Lower leg skin (tissue), 4 donors: ENCODE results near the gene SMIM29. TPM values are rescaled to one million over a fixed set of nuclear protein-coding genes. Genes with fewer than 3 reads are reported as not detected.

ENCODE experiments used
- DNase-seq, 2 donors: peaks; one replicate each; pipeline ENCODE4 v3.0.0-alpha.2; 2019; ENCODE audit warnings: low spot score in 2 of 2
- H3K4me3 ChIP-seq: fragments of 200-600 bp; sonication (generic); 2 replicates; pipeline ENCODE4 v1.5.1; 2017; ENCODE audit warnings: mild to moderate bottlenecking, low read depth; ENCODE audit not compliant: poor library complexity, severe bottlenecking
- CTCF ChIP-seq, 3 donors: fragments of 450-650 bp; IDR thresholded peaks; one replicate each; pipeline ENCODE4 v1.5.1; 2016; ENCODE audit warnings: antibody characterized with exemption in 3 of 3, mild to moderate bottlenecking in 3 of 3, moderate library complexity in 2 of 3
- POLR2A ChIP-seq, 2 donors: fragments of 450-650 bp; IDR thresholded peaks; one replicate each; pipeline ENCODE4 v1.6.1; 2016 to 2017; ENCODE audit warnings: antibody characterized with exemption in 2 of 2, mild to moderate bottlenecking in 1 of 2, moderate library complexity in 1 of 2
- WGBS, 2 donors: methylation state at CpG; one replicate each; pipeline ENCODE4 v1.1.5; 2018; 5-methylcytosine and 5-hydroxymethylcytosine counted together
- intact Hi-C: fragments of 100-400 bp; cut with DNase I; formaldehyde crosslinking; loops from one replicate; pipeline ENCODE4 v1.15.0; 2023; ENCODE audit warnings: low total_unique reads
- total RNA-seq, 4 donors: library from RNA; depleted of rRNA; stranded (reverse); fragments of >200 nt; gene quantifications; one replicate each; pipeline ENCODE4 v1.1.0, GENCODE V29; 2016

The SMIM29 gene
- total RNA-seq, 4 donors from 2014 or later, result 34.3 to 92.2 (median 57.1) TPM

GRCh38 chr6:34223956-34224940 lies 24.6 kb downstream of the SMIM29 start:
- TF ChIP-seq POLR2A (IDR thresholded peaks at IDR 0.05) (peak in 1 of 2 donors; percentile 59), CTCF (IDR thresholded peaks at IDR 0.05) (no peak)
- peak; percentile 91 to 99 for DNase-seq
- intact Hi-C loops, result no loop called here
- WGBS, 2 donors, result 2% methylated on average over 22 to 34 of the region's 55 CpGs
- H3K4me3 ChIP-seq, result peak overlapping the region; percentile 43

GRCh38 chr6:34223381-34223955 lies 25.3 kb downstream of the SMIM29 start:
- H3K4me3 ChIP-seq, result no peak overlapping the region
- DNase-seq, result peak in 1 of 2 donors; percentile 86
- WGBS, 2 donors, result 13 to 19% methylated on average over 16 of the region's 16 CpGs
- TF ChIP-seq POLR2A (IDR thresholded peaks at IDR 0.05), result no peak
- TF ChIP-seq CTCF (IDR thresholded peaks at IDR 0.05), result no peak
- intact Hi-C loops, result no loop called here

GRCh38 chr6:34218691-34219090 lies 30.1 kb downstream of the SMIM29 start:
- intact Hi-C loops, result no loop called here
- DNase-seq, result no peak

GRCh38 chr6:34213772-34214171 lies 35.0 kb downstream of the SMIM29 start:
- TF ChIP-seq POLR2A (IDR thresholded peaks at IDR 0.05) (no peak), CTCF (IDR thresholded peaks at IDR 0.05) (no peak)
- intact Hi-C loops, result no loop called here
- 93 to 96% methylated on average over 4 of the region's 4 CpGs for WGBS, 2 donors
- DNase-seq, result no peak
- no peak overlapping the region for H3K4me3 ChIP-seq

More at GRCh38 chr6:34218691-34219090, 30.1 kb downstream of the SMIM29 start:
- H3K4me3 ChIP-seq, result no peak overlapping the region
- WGBS, 2 donors, result 37 to 38% methylated on average over 2 of the region's 2 CpGs
- TF ChIP-seq CTCF (IDR thresholded peaks at IDR 0.05), result no peak
- TF ChIP-seq POLR2A (IDR thresholded peaks at IDR 0.05), result no peak

- H3K4me3 ChIP-seq, result no peak overlapping the region
- TF ChIP-seq CTCF (IDR thresholded peaks at IDR 0.05) (no peak), POLR2A (IDR thresholded peaks at IDR 0.05) (no peak)
- DNase-seq, result no peak
- 84 to 87% methylated on average over 4 of the region's 4 CpGs for WGBS, 2 donors
- intact Hi-C loops, result no loop called here
Measured at GRCh38 chr6:34207695-34208443, 40.9 kb downstream of the SMIM29 start.
